OCI-LY3 (cell line): ENCODE results near the gene ASMT.

Source experiments
- CTCF ChIP-seq: fragments of 200-600, 300-600 bp; sonication (generic); IDR thresholded peaks from 2 replicates; pipeline ENCODE4 v1.5.1; 2014; ENCODE audit warnings: antibody characterized with exemption, low read length, low read depth
- EZH2phosphoT487 ChIP-seq: fragments of 200-600 bp; shearing (Covaris generic); IDR thresholded peaks from 2 replicates; pipeline ENCODE4 v1.6.1; 2018; ENCODE audit warnings: antibody characterized with exemption, mixed run types, low read depth

- no peak for TF ChIP-seq CTCF
- no peak for TF ChIP-seq EZH2phosphoT487
Observed at GRCh38 chrX:1600406-1601050, 14.3 kb upstream of the ASMT start.
